ENCODE results near the gene TMA16. TPM values are rescaled to one million over a fixed set of nuclear protein-coding genes. Genes with fewer than 3 reads are reported as not detected.

Gene TMA16
- total RNA-seq = 47.3 and 57.5 TPM in 2 replicates

DNA sequence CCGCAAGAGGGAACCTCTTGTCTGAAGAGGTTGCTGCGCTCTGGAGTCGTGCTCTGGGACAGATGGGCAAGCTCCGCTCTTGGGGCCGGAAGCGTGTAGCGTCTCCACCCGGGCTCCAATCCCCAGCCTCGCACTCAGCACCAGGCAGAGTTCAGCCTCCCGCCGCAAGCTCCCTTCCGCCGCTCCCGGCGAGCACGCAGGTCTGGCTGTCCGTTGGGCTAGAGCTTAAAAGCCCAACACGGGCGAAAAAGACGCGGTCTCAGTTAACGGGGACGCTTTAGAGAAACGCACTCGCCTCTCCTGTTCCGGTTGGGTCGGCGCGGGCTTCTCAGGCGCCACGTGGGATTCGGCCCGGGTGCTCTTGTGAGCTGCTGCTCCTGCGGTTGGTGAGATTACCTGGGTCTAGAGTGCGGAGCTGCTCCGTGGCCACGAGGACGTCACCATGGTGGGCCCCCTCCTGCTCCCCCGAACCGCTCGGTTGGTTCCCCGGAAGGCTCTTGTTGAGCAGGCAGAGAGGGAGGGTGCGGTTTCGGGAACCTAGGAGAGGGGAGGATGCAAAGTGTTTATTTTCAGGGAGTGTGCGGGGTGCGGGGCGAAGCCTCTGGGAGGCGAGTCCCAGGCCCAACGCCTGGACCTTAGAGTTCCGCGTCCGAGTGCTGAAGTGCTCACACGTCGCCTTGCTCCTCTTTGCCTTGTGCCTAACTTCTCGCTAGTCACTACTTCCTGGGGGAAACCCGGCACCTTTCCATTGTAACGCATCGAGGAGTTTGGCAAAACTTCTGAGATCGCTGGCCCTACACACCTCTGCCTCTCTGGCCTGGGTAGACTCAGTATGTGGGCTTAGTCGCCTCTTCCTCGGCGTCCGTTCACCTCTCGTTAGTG lies at the start of gene TMA16:
Gene TMA16, plus strand, starts transcription at position 331 of the 882 bp plus-strand sequence. Its CDS starts 112 bp downstream, at position 443.

DNA sequence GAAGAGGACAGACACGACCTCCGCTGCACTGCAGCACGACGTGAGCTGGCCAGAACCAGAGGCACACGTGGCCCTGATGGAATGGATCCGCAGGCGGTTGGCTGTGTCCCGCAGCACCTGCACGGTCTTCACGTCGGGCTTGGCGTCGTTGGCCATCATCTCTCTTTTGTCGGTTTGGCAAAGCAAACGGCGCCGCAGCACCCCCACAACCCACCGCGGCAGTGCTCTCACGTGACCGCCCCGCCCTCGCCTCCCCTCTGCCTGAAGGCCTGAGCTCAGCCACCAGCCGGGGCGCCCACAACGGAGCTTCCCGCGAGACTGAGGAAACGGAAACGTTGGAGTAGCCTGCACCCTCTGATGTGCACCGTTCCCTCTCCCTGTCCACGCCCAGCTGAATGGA lies 20.9 kb upstream of the TMA16 start, which contains the start of gene TKTL2:
Gene TKTL2, minus strand, starts transcription at position 179 of the 400 bp plus-strand sequence. Its CDS starts 20 bp downstream, at position 159.

Other genes with a start within 250 kb of the TMA16 start
- gene NPY1R, start 162.1 kb upstream of the TMA16 start, total RNA-seq = 0.13 and 0.22 TPM in 2 replicates
- not detected in 2 replicates for gene NPY5R, start 150.8 kb upstream of the TMA16 start, total RNA-seq
- not detected in 2 replicates for gene TKTL2, start 20.9 kb upstream of the TMA16 start, total RNA-seq